HG03095 (cell line): ENCODE results near the gene GNAT1.
"Not testable (repeated sequence)": the region's sequence is repeated elsewhere in the genome, so short reads cannot be mapped to it uniquely, and the experiment has no call there.

Source experiments
- ATAC-seq: cut with Tn5 transposase; IDR thresholded peaks from one replicate; pipeline ENCODE4 v1.9.1; 2021; ENCODE audit warnings: moderate library complexity; ENCODE audit not compliant: unreplicated experiment

GNAT1 gene

DNA sequence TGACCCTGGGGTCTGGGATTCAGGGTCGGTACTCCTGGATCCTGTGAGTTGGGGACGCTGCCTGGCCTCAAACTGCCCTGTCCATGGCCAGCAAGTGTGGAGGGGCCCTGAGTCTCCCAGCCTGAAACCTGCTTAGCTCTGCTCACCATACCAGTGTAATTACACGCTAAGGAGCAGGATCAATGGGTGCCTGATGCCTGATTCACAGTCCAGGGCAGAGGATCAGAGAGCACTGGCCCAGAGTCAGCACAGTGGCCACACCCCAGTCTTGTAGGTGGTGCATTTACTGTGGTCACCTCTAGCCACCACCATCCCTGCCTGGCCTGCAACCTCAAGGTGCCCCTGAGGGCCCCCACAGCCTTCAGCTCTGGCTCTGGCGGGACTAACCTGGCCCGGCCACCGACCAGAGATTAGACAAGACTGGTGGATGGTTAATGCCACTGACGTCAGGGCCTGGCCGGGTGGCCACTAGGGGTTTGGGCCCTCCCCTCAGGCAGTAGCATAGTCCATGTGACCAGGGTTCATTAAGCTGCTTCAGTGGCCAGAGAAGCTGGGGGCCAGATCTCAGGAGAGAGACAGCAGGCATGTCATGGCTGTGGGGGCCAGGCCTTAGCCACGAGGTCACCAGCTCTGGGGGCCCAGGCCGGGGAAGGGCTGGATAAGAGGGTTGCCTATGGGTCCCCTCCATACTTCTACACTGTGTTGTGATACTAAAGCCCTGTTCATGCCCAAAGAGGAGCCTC lies 10.3 kb downstream of the GNAT1 start:
- ATAC-seq = no peak

DNA sequence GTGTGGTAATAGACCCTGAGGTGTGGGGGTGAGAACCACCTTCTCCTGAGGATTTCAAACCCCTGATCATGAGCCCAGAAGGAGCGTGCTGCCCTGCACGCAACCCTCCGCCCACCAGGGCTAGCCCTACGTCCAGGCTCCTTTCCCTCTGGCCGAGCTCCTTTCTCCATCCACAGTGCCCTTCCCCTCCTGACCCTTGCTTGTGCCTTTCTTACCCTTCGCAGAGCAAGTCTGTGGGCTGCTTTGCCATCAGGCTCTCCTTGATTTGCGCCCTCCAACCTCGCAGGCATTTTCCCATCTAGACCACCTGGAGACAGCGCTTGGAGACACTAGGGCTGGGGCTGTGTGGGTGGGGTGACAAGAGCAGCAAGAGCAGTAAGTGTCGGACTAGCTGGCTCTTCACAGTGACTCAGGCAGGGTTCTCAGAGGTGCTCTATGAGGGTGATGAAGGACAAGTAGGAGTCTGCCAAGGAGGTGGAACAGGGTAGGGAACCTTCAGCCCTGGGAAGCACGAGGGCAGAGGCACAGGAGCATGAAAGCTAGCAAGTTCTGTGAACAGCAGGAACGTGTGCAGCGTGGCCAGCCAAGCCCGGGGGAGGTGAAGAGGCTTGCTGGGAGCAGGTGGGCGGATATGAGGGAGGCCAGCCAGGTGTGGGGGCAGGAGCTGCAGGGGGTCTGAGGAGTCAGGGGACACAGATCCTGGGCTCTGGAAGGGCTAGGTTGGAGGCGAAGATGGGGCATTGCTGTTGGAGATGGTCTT lies 11.1 kb downstream of the GNAT1 start:
- no peak for ATAC-seq

DNA sequence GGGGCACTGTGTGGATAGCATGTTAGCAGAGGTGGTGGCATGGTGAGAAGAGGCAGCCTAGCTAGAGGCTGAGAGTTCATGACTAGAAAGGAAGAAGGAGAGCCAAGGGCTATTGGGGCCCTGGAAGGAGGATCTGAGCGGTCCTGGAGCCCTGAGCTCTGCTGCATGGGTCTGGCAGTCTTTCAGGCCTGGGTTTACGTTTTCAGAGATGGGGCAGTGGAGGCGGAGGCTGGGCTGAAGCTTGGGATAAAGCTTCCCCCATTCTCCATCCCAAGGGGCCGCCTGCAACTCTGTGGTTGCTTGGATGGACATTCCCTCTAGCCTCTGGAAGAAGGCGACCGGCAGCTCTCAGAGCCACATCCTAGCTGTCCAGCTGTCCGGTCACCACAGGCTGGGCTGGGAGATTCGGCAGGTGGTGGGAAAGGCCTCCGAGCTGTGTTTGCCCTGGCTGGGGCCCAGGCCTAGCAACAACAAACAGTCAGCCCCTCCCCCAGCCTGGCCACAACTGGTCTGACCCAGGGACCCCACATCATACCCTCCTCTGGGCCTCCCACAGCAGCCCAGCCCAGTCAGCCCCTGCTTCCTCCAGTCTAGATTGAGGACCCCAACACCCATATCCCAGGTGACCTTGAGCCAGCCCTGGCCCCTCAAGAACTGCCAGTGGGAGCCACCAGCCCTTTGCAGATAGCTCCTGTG lies 11.9 kb downstream of the GNAT1 start:
- no peak for ATAC-seq

DNA sequence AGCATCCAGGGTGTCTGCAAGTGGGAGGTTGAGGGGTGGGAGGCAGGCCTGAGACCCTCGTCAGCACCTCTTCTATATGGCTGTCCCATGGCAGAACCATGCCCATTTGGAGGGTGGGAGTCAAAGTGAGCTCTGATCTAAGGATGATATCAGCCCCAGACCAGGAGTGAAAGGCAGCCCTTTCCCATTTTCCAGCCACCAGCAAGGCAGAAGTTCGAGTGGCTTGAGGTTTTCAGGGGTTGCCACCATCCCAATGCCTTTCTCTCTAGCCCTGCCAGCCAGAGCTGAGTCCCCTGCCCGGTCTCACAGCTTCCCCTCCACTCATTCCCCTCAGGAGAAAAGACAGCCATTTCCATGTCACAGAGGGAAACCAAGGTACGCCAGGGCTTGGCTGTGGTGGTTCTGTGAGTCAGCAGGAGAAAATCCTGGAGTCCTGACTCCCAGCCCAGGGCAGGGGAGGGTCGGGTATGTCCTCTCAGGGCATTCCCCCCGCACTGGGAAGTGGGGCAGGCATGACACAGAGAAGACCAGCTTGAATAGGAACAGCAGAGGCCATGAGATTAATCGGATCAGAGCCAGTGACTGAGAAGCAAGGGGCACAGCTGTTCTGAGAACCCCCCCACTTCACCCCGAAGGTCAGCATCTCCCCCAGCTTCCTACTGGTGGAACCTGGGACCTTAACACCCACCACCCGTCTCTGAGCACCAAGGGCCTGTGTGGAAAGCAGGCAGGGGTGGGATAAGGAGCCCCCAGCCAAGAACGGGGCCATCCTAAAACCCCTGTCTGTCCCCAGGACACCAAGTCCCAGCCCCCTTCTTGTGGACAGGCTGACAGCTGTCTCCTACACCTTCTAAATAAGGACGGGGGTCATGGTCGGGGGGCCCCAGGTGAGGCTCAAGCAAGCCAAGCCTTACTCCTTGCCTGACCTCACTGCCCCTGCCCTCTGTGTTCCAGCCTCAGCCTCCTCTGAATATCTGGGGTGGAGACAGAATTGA lies 12.7 kb downstream of the GNAT1 start:
- ATAC-seq = no peak

DNA sequence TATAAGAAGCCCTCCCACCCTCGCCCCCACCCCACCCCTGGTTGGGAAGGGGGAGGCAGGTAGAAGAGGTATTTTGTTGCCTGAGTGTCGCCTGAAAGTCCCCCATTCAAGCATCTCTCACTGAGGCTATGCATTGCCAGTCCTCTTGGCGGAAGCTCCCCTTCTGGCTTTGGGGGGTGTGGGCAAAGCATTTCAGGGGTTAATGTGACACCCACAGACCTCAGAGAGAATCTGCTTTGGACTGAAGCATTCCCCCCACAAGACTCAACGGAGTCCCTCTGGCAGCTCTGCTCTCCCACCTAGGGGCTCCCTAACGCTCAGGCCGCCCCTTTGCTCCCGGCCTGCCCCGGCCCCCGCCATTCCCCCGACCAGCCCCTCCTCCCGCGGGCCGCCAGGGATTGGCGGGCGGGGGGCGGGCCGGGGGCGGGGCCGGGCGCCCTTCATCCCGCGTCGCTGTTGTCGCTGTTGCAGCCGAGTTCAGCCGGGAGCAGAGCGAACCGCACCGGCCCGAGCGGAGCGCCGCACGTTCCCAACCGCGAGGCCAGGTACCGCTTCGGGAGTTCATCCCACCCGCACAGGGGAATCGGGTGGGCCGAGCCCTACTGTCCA lies 13.5 kb downstream of the GNAT1 start, which contains the start of gene SLC38A3:
Gene SLC38A3 (plus strand): TSS at position 468 of the 609 bp plus-strand sequence. CDS start 8,929 bp downstream, outside the sequence.
- no peak for ATAC-seq

DNA sequence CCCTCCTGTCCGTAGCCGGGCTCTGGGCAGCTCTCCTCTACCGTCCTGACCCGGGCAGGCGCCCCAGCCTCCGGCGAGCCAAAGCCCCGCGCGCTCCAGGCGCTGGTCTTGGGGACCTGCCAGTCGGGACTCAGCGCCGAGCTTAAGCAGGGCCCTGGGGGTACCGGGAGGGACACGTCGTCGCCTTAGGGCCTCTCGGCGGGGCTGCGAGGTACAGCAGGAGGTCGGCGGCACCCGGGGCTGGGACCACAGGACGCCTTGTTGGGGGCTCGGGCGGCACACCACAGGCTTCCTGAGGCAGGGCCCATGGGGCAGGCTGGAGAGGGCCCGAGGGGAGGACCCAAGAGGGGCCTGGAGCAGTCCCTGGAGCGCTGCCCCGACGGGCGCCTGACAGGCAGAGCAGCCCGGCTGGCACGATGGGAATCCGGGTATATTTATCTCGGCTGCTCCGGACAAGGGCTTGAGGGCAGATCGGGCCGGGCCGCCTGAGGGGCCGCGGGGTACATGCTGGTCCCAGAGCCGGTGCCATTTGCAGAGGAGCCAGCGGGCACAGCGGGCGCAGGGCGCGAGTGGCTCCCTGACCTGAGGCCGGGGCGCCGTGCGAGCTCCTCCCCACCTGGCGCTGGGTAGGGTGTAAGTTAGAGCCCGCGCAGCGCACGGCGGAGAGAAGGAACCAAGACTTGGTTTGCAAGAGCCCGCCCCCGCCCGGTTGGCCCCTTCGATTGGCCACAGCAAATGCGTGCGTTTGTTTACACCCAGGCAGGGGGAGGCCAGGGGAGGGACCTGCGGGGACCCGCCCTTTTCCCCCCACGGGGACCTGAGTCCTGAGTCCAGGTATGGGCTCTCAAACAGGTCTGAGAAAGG lies 14.2 kb downstream of the GNAT1 start:
- no peak for ATAC-seq

DNA sequence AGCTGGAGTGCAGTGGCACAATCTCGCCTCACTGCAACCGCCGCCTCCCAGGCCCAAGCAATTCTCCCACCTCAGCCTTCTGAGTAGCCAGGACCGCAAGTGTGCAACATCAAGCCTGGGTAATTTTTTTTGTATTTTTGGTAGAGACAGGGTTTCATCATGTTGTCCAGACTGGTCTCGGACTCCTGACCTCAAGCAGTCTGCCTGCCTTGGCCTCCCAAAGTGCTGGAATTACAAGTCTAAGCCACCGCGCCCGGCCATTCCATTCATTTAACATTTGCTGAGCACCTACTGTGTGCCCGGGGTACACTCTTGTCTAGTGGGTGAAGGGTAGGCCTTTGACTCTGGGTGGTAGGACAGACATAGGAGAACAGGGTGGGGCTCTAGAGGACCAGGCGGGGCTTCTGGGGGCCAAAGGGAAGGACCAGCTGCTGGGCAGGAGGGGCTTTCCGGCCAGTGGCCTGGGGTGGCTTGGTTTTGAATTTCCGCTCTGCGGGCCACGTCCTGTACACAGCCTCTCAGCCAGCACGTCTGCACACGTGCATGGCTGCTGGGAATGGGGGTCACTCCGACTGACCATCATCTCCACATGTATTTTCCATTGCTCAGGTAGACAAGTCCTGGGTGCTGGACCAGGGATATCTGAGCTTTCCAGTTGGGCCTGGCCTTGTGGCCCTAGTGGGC lies 16.1 kb downstream of the GNAT1 start:
- ATAC-seq = no peak

DNA sequence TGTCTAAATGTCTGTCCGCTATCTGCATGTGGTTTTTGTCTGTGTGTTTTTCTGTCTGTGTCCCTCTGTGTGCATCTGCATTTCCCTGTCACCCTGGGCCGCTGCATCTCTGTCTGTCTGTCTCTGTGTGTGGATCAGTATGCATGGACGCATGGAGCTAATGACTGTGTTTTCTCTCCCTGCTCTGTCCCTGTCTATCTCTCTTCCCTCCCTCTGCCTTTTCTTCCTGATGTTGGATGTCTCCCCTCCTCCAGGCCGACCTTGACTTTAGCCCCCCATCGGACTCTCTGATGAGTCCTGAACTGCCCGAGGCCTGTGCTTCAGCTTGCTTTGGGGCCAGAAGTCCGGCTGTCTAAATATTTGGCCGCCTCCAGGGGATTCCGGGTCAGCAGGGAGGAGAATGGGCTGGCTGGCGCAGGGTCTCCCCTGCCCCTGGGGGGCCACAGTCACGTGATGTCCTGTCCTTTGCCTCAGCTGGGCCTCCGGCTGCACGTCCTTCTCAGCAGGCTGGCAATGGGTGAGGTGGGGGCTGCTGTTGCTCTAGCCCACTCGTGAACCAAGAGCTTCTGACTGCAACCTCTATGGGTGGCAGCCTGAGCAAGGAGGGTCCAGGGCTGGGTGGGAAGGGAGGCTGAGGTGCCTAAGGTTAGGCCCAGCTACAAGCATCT lies 17.4 kb downstream of the GNAT1 start:
- ATAC-seq = no peak

DNA sequence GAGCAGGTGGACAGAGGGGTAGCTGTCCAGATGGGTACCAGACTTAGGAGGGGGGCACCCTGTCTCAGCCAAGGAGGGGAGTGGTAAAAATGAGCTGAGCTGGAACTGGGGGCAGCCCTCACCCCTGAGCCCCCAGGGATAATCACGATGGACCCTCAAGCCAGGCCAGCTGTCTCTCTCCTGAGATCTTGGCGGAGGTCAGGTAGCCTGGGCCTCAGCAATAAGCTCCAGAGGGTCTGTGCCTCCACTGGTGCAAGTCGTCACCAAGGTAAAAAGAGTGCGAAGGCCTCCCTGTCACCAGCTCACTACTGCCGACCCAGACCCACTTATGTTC lies 18.7 kb downstream of the GNAT1 start:
- ATAC-seq = no peak

DNA sequence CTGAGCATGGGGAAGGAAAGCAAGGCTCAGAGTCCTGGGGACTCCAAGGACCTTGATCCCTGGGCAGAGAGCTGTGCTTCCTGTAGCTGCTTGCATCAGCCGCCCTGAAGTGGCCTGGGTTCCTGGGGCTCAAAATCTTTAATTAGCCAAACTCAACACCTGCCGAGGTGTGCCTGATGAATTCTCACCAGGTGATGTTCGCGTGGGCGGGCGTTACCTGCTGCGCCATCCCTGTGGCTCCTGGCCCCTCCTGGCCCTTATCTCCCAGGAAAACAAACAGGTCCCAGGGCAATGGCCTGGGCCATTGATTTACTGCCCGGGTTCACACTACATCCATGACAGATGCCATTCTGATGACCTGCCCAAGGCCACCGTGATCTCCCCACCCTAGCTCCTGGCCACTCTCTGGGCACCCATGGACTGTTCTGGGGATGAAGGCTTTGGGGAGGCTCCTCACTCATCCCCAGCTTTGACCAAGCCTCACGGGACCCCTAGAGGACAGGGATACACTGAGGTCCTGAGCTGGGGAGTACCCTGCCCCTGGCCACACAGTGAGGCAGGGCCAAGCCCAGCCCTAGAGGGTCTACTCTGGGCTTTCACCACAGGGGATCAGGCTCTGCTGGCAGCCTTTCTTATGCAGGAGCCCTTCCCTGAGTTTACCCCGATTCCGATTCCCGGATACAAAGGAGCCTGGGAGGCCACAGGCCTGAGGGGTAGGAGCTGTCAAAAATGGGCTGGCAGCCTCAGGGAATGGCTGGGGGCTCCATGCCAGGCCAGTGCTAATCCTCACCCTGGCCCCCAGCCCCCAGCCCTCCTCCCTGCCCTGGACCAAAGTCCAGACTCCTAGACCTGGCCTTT lies 19.3 kb downstream of the GNAT1 start:
- no peak for ATAC-seq

DNA sequence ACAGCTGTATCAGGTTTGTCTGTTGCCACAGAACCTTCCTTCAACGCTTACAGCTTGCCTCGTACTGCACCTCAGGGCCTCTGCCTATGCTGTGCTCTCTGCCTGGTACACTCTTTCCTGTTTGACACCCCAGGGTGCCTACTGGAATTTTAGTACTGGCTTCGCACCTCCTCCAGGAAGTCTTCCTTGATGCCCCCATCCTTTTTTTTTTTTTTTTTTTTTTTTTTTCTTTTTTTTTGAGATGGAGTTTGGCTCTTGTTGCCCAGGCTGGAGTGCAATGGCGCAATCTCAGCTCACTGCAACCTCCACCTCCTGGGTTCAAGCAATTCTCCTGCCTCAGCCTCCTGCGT lies 19.9 kb downstream of the GNAT1 start:
- not testable (repeated sequence) for ATAC-seq

DNA sequence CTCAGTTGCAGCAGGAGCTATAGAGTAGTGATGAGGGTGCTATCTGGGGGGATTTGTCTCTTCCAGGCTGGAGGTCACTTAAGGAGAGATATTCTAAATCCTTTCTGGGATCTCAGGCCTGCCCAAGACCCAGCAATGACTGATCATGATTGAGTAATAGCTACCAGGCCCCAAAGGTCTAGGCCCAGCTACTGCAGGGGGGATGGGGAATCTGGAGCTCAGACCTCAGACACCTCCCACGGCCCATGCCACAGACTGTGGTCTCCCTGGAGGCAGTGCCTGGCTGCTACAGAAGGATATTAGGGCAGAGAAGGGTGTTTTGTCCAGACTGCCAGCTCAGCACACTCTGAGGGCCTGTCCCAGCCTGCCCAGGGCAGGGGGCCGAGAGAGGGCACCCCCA lies 20.5 kb downstream of the GNAT1 start:
- ATAC-seq = no peak

DNA sequence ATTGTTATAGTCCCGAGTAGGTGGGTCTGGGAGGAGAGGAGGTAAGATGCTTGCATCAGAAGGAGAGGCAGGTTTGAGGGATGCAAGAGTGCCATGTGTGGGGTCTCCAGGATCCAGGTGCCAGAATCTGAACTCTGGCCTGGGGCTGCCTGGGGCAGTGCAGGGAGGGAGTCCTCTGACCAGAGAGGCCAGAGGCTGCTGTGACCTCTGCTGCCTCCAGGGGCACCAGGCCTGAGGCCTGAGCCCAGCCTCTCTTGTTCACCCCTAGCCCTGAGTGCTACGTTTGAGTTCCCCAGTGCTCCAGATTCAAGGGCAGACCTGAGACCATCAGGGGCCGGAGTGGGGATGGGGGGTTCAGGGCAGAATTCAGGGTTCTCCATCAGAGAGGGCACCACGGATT lies 21.1 kb downstream of the GNAT1 start:
- ATAC-seq = no peak

DNA sequence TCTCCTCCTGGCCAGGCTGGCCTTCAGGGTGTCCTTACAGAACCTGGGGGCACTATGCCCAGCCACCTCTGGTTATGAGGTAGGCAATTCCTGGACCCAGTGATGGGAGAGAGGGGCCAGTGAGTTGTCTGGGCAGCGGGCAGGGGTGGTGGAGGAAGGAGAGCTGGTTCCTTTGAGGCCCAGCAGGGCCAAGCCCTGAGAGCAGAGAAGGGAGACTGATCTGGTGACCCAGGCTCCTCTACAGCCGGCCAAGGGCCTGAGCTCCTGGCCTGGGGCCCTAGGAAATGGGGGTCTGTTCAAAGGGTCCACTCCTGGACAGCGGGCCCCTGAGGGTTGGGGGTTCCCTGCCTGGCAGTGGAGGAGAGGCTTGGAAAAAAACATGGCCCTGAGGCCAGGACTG lies 21.6 kb downstream of the GNAT1 start:
- ATAC-seq = no peak

DNA sequence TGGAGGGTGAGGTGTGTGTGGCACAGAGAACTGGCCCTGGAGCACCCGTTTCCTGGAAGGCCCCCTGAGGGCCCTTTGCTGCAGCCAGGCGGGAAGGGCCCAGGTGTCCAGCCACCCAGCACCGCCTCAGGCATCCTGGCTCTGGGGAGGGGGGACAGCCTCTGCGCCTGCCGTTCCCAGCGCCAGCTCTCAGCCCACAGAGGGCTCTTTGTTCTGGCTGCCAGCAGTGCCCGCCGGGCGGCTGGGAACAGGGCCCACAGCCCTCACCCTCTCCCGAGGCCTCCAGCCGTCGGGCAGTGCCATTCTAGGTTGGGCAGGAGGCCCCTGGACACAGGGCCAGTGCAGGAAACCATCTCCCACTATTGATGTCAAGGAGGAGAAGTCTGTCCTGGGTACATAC lies 22.0 kb downstream of the GNAT1 start:
- no peak for ATAC-seq

DNA sequence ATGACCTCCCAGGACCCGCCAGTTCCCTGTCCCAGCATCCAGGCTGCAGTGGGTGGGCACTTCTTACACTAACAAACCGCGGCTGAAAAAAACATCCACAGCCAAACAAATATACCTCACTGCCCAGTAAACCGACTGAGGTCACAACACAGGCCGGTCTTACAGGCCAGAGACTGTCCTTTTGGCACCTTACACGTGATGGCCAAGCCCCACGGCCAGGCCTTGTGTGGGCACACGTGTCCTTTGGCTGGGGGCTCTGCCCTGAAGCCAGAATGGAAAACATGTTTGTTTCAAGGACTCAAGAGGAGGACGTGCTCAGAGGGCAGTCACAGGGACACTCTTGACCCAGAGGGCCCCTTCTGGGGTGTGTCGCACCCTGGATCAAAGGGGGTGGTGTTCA lies 23.4 kb downstream of the GNAT1 start:
- ATAC-seq = no peak

DNA sequence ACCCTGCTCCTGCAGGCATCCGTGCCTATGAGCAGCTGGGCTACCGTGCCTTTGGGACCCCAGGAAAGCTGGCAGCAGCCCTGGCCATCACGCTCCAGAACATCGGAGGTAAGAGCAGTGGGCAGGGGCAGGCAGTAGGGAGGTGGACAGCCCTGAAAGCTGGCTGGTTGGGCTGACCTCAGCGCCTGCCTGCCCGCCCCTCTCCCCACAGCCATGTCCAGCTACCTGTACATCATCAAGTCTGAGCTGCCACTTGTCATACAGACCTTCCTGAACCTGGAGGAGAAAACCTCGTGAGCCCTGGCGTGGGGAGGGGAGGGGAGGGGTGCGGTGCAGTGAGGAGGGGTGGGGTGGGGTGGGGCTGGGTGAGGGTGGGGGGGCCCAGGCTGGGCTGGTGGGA lies 24.1 kb downstream of the GNAT1 start:
- no peak for ATAC-seq
